HG03196 (cell line): ENCODE data around the gene PDP2.
"Not testable (repeated sequence)": the region's sequence is repeated elsewhere in the genome, so short reads cannot be mapped to it uniquely, and the experiment has no call there.

Experiments used
- ATAC-seq: cut with Tn5 transposase; IDR thresholded peaks from one replicate; pipeline ENCODE4 v1.9.1; 2021; ENCODE audit not compliant: unreplicated experiment

PDP2 gene

DNA sequence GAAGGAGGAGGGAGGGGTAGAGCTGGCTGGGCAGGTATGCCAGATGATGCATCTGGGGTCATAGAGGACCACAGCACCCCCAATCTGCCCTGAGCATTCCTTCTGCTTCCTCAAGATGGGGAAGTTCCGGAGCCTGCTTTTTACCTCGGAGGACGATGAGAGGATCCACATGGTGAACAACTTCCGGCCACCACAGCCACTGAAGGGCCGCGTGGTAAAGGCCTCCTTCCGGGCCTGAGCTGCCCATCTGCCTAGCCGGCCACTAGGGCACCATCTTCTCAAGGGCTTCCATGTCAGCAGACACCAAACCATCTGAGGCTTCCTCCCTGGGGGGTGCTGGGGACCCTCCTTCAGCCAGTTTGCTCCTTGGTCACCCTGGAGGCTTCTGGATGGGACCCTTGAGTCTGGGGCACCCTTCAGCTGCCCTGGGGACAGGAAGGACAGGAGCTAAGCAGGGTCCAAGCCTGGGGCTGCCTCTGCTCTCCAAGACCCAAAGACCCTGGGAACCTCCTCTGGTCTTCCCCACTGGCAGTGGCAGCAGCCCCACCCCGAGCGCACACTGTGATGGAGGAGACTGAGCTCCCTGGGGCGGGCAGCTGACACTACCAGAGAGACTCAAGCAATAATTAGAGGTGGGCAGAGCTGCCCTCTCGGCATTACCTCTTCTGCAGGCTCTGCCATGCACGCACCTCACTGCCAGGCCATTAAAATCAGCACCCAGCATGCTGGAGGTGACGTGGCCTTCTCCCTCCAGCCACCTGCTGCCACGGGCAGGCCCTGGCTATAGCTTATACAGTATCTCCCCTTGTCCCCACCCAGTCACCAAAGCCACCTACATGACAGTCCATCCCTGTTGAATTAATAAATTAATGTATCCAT lies 26.8 kb upstream of the PDP2 start:
- ATAC-seq: no peak

DNA sequence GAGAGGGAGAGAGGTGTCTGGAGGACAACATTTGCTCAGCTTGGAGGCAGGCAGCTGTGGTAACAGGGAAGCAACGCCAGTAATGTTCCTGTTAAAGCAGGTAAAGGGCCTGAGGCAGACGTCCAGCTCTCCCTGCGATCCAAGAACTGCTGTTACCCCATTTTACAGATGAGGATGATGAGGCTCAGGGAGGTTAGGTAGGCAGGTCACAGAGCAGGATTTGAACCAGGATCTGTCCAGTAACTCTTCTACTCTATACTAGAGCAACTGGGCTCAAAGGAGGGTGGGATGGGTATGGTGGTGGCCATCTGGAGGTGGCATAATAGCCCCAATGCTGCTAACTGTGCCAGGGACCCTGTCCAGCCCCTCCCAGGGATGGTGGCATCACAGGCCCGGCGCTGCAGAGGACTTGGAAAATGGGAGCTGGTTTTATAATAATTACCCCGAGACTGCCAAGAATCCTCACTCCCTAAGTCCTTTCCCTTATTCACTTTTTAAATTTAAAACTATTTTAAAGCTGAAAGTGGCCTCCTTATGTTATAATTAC lies 24.1 kb upstream of the PDP2 start:
- ATAC-seq: no peak

GRCh38 chr16:66856801-66857200 lies 23.5 kb upstream of the PDP2 start:
- ATAC-seq: no peak

DNA sequence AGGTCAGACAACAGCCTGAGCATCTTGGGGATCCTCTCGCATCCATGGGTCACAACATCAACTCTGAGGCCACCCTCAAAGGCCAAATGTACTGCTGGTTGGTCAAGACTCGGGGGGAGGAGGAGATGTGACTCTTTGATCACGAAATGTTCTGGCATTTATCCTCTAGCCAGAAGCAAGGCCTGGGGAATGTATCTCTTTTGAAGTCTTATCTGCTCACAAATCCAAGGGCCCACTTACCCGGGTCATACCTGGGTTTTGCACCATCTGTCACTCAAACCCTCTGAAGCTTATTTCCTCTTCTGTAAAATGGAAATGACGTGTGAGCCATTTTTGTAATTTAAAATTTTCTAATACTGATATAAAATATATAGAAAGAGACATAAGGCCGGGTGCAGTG lies 22.9 kb upstream of the PDP2 start:
- no peak for ATAC-seq

DNA sequence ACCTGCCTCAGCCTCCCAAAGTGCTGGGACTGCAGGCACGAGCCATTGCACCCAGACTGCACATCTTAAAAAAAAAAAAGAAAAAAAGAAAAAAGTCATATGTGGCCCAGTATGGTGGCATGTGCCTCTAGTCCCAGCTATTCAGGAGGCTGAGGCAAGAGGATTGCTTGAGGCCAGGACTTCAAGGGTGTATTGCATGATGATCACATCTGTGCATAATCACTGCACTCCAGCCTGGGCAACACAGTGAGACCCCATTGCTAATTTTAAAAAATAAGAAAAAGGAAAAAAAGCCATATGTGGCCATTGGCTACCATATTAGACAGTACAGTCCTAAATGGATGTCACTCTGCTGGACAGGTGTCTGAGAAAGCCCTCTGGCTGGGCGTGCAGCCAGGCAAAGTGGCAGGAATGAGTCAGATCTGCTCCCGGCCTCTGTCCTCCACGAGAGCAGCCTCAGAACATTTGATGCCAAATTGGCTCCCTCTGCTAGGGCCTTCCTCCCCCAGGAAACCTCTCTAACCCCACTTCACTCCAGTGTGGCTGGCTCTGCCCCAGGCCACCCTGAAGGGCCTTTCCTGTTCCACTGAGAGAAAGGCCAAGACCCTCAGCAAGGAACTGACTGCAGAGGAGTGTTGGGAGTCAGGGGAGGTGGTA lies 21.4 kb upstream of the PDP2 start:
- no peak for ATAC-seq

GRCh38 chr16:66859397-66860068 lies 20.8 kb upstream of the PDP2 start:
- ATAC-seq: no peak

- no peak for ATAC-seq
These were observed 18.2 kb upstream of the PDP2 start for GRCh38 chr16:66862023-66862520.

- ATAC-seq: no peak
These were observed 16.6 kb upstream of the PDP2 start for GRCh38 chr16:66863707-66864106.

DNA sequence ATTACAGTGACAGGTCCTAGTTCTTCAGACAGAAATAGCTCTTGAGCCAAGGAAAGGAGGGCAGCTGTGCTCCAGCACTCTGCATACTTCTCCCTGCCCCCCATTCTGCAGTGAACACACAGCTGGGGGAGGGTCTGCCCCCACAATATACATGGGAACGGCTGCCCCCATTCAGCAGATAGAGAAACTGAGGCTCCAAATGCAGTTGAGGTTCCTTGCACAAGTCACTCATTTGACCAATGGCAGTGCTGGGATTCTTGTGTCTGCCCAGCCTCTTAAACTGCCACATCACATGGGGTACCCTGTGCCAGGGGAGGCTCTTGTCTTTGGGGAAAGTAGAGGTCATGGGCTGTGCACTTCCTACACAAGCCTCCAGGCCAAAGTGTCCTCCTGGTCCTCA lies 10.9 kb upstream of the PDP2 start:
- no peak for ATAC-seq

- not testable (repeated sequence) for ATAC-seq
These were observed 9.0 kb upstream of the PDP2 start for GRCh38 chr16:66871363-66871762.

DNA sequence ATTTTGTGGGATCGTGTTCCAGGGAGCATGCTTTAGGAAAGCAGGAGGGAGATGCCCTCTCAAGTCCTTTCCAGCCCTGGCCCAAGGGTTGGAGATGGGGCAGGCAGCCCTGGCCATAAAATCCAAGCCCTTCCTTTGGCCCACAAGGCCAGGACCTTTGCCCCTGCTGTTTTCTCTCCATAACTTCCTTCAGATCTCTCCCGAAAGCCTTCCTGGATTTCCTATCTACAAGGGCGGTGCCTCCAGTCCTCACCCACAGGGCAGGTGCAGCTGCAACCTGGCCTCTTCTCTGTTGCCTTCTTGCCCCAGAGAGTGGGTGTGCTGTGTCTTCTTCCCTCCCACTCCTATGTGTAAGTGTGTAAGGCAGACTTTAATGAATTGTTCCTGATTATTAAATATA lies 8.5 kb upstream of the PDP2 start:
- no peak for ATAC-seq

DNA sequence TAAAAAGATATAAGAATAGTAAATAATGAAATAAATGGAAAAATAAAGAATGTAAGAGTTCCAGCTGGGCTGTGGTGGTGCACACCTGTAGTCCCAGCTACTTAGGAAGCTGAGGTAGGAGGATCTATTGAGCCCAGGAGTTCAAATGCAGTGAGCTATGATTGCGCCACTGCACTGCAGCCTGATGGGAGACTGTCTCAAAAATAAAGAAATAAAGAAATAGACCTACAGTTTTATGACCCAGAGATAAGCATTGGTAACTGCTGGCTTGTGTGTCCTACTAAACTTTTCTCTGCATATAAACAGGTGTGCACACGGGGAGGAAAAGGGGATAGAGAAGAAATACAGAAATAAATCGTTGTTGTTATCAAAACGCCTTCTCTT lies 7.8 kb upstream of the PDP2 start:
- ATAC-seq: no peak

DNA sequence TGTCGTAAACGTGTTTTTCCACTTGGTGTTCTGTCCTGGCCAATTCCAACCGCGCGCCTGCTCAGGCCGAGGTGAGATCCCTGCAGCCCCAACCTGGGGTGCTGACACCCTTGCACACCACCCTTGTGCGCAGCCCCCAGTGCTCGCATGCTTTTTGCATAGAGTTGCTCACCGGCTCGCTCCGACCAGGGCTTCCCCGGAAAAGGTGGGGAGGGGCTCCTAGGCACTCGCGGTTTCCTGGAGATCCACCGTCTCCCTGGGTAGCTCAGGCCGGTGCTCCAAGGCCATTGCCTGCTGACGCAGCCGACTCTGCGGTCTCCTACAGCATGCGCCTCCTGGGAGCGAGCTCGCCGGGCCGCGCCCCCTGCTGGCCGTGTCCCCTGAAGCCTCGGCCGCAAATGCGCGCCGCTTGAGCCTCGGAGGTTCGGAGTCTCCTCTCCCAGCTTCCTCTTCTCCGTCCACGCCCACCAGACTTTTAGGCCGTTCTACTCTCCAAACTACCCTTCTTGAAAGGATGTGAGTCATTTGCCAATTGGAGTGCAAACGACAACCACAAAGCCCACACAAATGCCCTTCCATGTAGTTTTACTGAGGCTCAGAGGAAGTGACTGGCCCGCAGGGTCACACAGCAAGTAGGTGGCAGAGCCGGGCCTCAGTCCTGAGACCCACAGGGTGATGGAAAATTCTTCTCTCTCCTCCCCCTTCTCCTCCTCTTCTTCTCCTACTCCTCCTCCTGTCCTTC lies 7.2 kb upstream of the PDP2 start:
- peak; percentile 81 for ATAC-seq

DNA sequence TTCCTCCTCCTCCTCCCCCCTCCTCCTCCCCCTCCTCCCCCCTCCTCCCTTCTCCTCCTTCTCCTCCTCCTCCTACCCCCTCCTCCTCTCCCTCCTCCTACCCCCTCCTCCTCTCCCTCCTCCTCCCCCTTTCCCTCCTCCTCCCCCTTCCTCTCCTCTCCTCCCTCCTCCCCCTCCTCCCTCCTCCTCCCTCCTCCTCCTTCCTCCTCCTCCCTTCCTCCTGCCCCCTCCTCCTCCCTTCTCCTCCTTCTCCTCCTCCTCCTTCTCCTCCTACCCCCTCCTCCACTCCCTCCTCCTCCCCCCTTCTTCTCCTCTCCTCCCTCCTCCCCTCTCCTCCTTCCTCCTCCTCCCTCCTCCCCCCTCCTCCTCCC lies 6.6 kb upstream of the PDP2 start:
- ATAC-seq: no peak

DNA sequence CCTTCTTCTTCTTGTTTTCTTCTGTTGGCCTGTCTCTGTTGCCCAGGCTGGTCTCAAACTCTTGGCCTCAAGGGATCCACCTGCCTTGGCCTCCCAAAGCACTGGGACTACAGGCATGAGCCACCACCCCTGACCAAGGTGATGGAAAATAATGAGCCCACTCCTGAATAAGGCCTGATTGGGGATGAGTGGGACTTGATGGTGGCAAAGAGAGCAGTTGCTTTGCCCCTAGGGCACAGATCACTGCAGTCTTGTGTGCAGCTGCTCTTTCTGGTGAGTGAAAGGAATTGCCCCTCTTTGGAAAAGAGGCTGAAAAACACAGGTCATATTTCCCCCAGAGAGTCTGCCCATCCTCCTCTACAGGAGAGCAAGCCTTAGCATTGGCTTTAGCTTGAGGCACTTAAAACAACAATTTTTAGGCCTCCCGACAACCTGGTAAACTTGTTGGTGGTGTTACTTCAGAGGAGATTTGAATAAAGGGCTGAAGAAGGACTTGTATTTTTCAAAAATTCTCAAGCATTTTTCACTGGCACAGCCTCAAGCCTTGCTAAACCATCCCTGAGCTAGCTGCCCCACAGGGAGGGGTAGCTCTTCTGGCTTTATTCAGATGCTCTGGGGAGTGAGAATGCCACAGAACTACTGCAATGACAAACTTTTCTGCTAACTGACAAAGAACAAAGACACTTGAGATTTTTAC lies 6.1 kb upstream of the PDP2 start:
- ATAC-seq: no peak

GRCh38 chr16:66878067-66878466 lies 2.2 kb upstream of the PDP2 start:
- ATAC-seq: peak; percentile 29

DNA sequence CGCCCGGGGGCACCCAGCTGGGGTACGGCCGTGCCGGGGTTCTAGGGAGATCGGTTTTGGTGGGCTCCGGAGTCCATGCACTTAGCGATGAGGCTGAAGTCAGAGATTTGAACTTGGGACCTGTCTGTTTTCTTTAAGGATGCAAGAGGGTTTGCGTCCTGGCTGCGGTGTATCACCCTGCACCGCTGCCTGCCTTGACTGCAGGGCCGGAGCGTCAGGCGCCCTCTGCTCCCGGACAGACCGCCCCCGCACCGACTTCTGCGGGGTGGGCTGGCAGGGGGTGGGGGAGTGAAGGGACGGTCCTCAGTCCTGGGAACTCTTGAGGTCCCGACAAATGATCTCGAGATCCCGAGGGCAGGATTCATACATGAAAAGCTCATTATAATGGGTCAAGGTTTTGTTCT lies 701 bp downstream of the PDP2 start:
- ATAC-seq: no peak

- no peak for ATAC-seq
These were observed 1.2 kb downstream of the PDP2 start for GRCh38 chr16:66881560-66881959.

DNA sequence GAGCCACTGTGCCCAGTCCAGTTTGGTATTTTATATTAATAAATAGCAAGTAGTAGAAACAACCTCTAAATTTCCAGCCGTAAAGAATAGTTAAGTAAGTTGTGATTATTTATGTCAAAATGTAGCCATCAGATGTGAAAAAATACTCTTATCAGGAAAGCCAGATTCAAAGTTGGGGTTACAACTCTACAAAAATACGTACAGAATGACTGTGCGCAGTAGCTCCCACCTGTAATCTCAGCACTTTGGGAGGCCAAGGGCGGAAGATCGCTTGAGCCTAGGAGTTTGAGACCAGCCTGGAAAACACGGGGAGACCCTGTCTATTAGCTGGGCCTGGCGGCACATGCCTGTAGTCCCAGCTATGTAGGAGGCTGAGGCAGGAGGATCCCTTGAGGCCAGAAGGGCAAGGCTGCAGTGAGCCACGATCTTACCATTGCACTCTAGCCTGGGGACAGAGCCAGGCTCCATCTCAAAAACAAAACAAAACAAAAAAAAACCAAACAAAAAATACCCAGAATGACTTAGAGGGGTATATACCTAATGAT lies 1.7 kb downstream of the PDP2 start:
- ATAC-seq: no peak

GRCh38 chr16:66882702-66883101 lies 2.4 kb downstream of the PDP2 start:
- ATAC-seq: no peak
